HG03565 (cell line): ENCODE results near the gene LPAR1.

Experiments used
- ATAC-seq: cut with Tn5 transposase; IDR thresholded peaks from one replicate; pipeline ENCODE4 v1.9.1; 2021; ENCODE audit warnings: mild to moderate bottlenecking, moderate library complexity; ENCODE audit not compliant: unreplicated experiment

The LPAR1 gene

GRCh38 chr9:110922145-110922544 is 116.1 kb downstream of the LPAR1 start:
- ATAC-seq, result no peak

GRCh38 chr9:110921705-110922104 is 116.6 kb downstream of the LPAR1 start:
- no peak for ATAC-seq

GRCh38 chr9:110919609-110920008 is 118.7 kb downstream of the LPAR1 start:
- ATAC-seq, result no peak

GRCh38 chr9:110919050-110919435 is 119.2 kb downstream of the LPAR1 start:
- no peak for ATAC-seq

- ATAC-seq, result no peak
Observed at GRCh38 chr9:110918316-110919049, 119.8 kb downstream of the LPAR1 start.

GRCh38 chr9:110916403-110916802 is 121.9 kb downstream of the LPAR1 start:
- no peak for ATAC-seq

GRCh38 chr9:110912419-110913291 is 125.6 kb downstream of the LPAR1 start:
- no peak for ATAC-seq

GRCh38 chr9:110911659-110912418 is 126.4 kb downstream of the LPAR1 start:
- no peak for ATAC-seq

- ATAC-seq, result no peak
Observed at GRCh38 chr9:110908894-110909293, 129.4 kb downstream of the LPAR1 start.

- no peak for ATAC-seq
Observed at GRCh38 chr9:110900917-110901316, 137.4 kb downstream of the LPAR1 start.

- ATAC-seq, result no peak
Observed at GRCh38 chr9:110900456-110900855, 137.8 kb downstream of the LPAR1 start.

- no peak for ATAC-seq
Observed at GRCh38 chr9:110898866-110899265, 139.4 kb downstream of the LPAR1 start.

GRCh38 chr9:110898358-110898757 is 139.9 kb downstream of the LPAR1 start:
- ATAC-seq, result no peak

- ATAC-seq, result no peak
Observed at GRCh38 chr9:110897943-110898342, 140.3 kb downstream of the LPAR1 start.

- no peak for ATAC-seq
Observed at GRCh38 chr9:110895147-110895905, 142.9 kb downstream of the LPAR1 start.

- ATAC-seq, result no peak
Observed at GRCh38 chr9:110894731-110895130, 143.5 kb downstream of the LPAR1 start.

GRCh38 chr9:110892689-110893088 is 145.6 kb downstream of the LPAR1 start:
- ATAC-seq, result no peak

GRCh38 chr9:110891760-110892159 is 146.5 kb downstream of the LPAR1 start:
- ATAC-seq, result no peak

GRCh38 chr9:110890416-110890815 is 147.9 kb downstream of the LPAR1 start:
- ATAC-seq, result no peak

GRCh38 chr9:110887276-110887675 is 151.0 kb downstream of the LPAR1 start:
- no peak for ATAC-seq

- ATAC-seq, result no peak
Observed at GRCh38 chr9:110886832-110887231, 151.4 kb downstream of the LPAR1 start.
